GM19240 (cell line): ENCODE data around the gene TRIM24.
"Not testable (repeated sequence)": the region's sequence is repeated elsewhere in the genome, so short reads cannot be mapped to it uniquely, and the experiment has no call there.

Source experiments
- DNase-seq: peaks from one replicate; pipeline ENCODE4 v3.0.0; 2011; ENCODE audit warnings: low spot score; ENCODE audit not compliant: insufficient read length

TRIM24 gene

GRCh38 chr7:138460649-138461607 lies 869 bp downstream of the TRIM24 start:
- DNase-seq, result peak; percentile 8

GRCh38 chr7:138463291-138463618 lies 3.2 kb downstream of the TRIM24 start:
- not testable (repeated sequence) for DNase-seq

GRCh38 chr7:138465046-138465445 lies 5.0 kb downstream of the TRIM24 start:
- DNase-seq, result no peak

- DNase-seq, result not testable (repeated sequence)
Measured at GRCh38 chr7:138466069-138466756, 6.2 kb downstream of the TRIM24 start.

GRCh38 chr7:138468244-138469123 lies 8.4 kb downstream of the TRIM24 start:
- DNase-seq, result no peak

GRCh38 chr7:138470391-138471157 lies 10.5 kb downstream of the TRIM24 start:
- DNase-seq, result no peak

GRCh38 chr7:138472292-138473079 lies 12.4 kb downstream of the TRIM24 start:
- no peak for DNase-seq

GRCh38 chr7:138475377-138475776 lies 15.3 kb downstream of the TRIM24 start:
- DNase-seq, result no peak

GRCh38 chr7:138477081-138477578 lies 17.1 kb downstream of the TRIM24 start:
- no peak for DNase-seq

- no peak for DNase-seq
Measured at GRCh38 chr7:138477581-138477980, 17.5 kb downstream of the TRIM24 start.

GRCh38 chr7:138478499-138478908 lies 18.4 kb downstream of the TRIM24 start:
- DNase-seq, result peak; percentile 0

- no peak for DNase-seq
Measured at GRCh38 chr7:138480527-138480926, 20.5 kb downstream of the TRIM24 start.

- DNase-seq, result no peak
Measured at GRCh38 chr7:138481447-138482380, 21.7 kb downstream of the TRIM24 start.

- DNase-seq, result no peak
Measured at GRCh38 chr7:138483531-138483930, 23.5 kb downstream of the TRIM24 start.

- not testable (repeated sequence) for DNase-seq
Measured at GRCh38 chr7:138485508-138485907, 25.4 kb downstream of the TRIM24 start.

GRCh38 chr7:138489139-138489538 lies 29.1 kb downstream of the TRIM24 start:
- DNase-seq, result not testable (repeated sequence)

GRCh38 chr7:138491612-138492386 lies 31.7 kb downstream of the TRIM24 start:
- DNase-seq, result no peak

- DNase-seq, result no peak
Measured at GRCh38 chr7:138492423-138492822, 32.4 kb downstream of the TRIM24 start.
